ENCODE measurements around the gene CDKN2D. TPM values are rescaled to one million over a fixed set of nuclear protein-coding genes. Genes with fewer than 3 reads are reported as not detected.

Gene CDKN2D
- total and polyA plus RNA-seq, 10 of the 15 experiments (the other 5 are each of a cell fraction or from before 2014, with no cell fraction given) = 0.53 to 17.2 (median 6.7) TPM

DNA sequence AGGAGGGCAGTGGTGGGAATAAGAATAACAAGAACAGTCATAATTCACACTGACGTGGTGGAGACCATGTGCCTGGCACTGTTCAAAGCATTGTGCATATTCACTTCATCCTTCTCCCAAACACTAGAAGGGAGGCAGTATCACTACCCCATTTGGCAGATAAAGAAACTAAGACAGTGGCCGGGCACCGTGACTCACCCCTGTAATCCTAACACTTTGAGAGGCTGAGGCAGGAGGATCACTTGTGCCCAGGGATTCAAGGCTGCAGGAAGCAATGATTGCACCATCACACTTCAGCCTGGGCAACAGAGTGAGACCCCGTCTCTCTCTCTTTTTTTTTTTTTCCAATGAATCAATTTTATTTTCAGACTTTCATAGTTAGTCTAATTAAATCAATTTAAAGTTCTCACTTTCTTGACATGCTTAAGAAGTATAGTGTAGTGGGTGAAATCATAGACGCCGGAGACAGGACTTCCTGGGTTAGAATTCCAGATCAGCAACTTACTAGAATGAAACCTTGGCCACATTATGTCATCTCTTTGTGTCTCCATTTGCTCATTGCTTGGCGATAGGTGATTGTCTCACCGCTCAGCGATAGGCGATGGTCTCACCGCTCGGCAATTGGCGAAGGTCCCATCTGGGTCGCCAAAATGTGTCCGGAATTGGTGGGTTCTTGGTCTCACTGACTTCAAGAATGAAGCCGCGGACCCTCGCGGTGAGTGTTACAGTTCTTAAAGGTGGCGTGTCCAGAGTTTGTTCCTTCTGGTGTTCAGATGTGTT lies 30.4 kb downstream of the CDKN2D start:
- 49% methylated on average over 20 of the region's 20 CpGs for WGBS (ENCODE audit: insufficient coverage, insufficient replicate concordance, low lambda C conversion rate, missing lambda C conversion rate)
- RAD21 ChIA-PET (ENCODE audit: unreplicated experiment) = interaction anchor here (0.8 kb wide), 1 partner anchor 55 kb away, joined by 3 read pairs; no protein-coding TSS in a partner anchor

More for the DNA sequence above, 30.4 kb downstream of the CDKN2D start:
- peak; percentile 39; the same call in 2 of the 3 replicates for ATAC-seq
- no TSS peak for BruUV-seq (replicated peaks)
- no peak for FAIRE-seq
- Histone ChIP-seq H3K9ac (ENCODE audit: control insufficient read depth, insufficient read depth, low read length) (no peak overlapping the region), H3K4me2 (ENCODE audit: control insufficient read depth, insufficient read depth) (no peak overlapping the region), H3K9me3 (replicated peaks; ENCODE audit: control insufficient read depth, insufficient read depth, low read length) (no peaks in the 10 kb centered on the region), H4K20me1 (ENCODE audit: control insufficient read depth, insufficient read depth) (no peaks in the 10 kb centered on the region), H3K4me3 (no peak overlapping the region), H3K27me3 (replicated peaks in 1 of 2; ENCODE audit: control insufficient read depth in 2 of 2, insufficient read depth in 2 of 2, low read length in 1 of 2) (peaks cover 0 to 4% of the 10 kb centered on the region in 2 experiments; a peak in 1 of 4 replicates), H3K36me3 (ENCODE audit: control insufficient read depth in 2 of 2, insufficient read depth in 2 of 2, low read length in 1 of 2) (no peaks in the 10 kb centered on the region), H3K27ac (ENCODE audit: control insufficient read depth, insufficient read depth) (no peak overlapping the region), H2AFZ (ENCODE audit: control insufficient read depth, low read depth, low read length) (no peak overlapping the region), H3K79me2 (ENCODE audit: control insufficient read depth, insufficient read depth, low read length) (no peaks in the 10 kb centered on the region), H3K4me1 (ENCODE audit: control insufficient read depth, insufficient read depth, low read length) (peaks cover 3% of the 10 kb centered on the region; the same call in 1 of the 2 replicates)
- ChIA-PET POLR2A (interaction anchor here (0.6 to 0.7 kb wide), 2 partner anchors 30 to 280 kb away, joined by 3 read pairs; partner anchors contain the start of gene CDKN2D), SMC1A (ENCODE audit: uncharacterized antibody, unreplicated experiment) (interaction anchor here (0.7 to 1.2 kb wide), 3 partner anchors 31 to 57 kb away, joined by 3 read pairs; no protein-coding TSS in a partner anchor), CTCF (interaction anchor here (0.6 to 1.7 kb wide), 5 partner anchors 13 to 341 kb away, joined by 3 read pairs; partner anchors contain the start of gene QTRT1)
- in situ Hi-C loops (cut with MboI) = no loop called here
- DNase-seq (ENCODE audit: low read depth, low spot score) = no peak
- no peak for TF ChIP-seq FOXK2 (IDR thresholded peaks at IDR 0.05)
- peak; percentile 71 for TF ChIP-seq BCL3 (IDR thresholded peaks at IDR 0.05; ENCODE audit: borderline replicate concordance, insufficient read depth, low read depth, low read length, poor library complexity, severe bottlenecking)
- intact Hi-C loops (cut with micrococcal nuclease; ENCODE audit: unreplicated experiment) = no loop called here

Measured in GM12878 (cell line).